IMR-90 (cell line): Measurements from ENCODE around the gene TNPO2. TPM values are rescaled to one million over a fixed set of nuclear protein-coding genes. Genes with fewer than 3 reads are reported as not detected.

Experiments used
- ATAC-seq: fragments of 200-7000 bp; cut with Tn5 transposase; 2 replicates; pipeline ENCODE4 v1.9.1; 2020; ENCODE audit warnings: low read depth, mild to moderate bottlenecking, moderate library complexity
- BruUV-seq: library from RNA; stranded (reverse); fragments of 400-500 nt; replicated peaks from 2 replicates; lab custom pipeline; 2021; lab: Mats Ljungman, UMichigan
- CTCF ChIA-PET: fragments of 300-600 bp; formaldehyde crosslinking; extraction: SDS; loops from one replicate; lab custom pipeline; 2021; ENCODE audit warnings: antibody characterized with exemption; lab: Yijun Ruan, JAX
- POLR2A ChIA-PET: fragments of 300-600 bp; sonication (Branson Sonifier 250); formaldehyde crosslinking; loops from one replicate; lab custom pipeline; 2022; ENCODE audit warnings: antibody characterized with exemption; ENCODE audit not compliant: unreplicated experiment; lab: Charles Lee
- DNase-seq: peaks from one replicate; pipeline ENCODE4 v3.0.0; 2013
- H2AFZ ChIP-seq: replicated peaks from 2 replicates; pipeline ENCODE3; 2013; ENCODE audit warnings: low read length, mild to moderate bottlenecking; ENCODE audit not compliant: poor library complexity
- H2AK5ac ChIP-seq: 2 replicates; pipeline ENCODE4 v1.6.1; 2013; ENCODE audit warnings: low read depth, low read length, inconsistent platforms
- H2AK9ac ChIP-seq: replicated peaks from 2 replicates; pipeline ENCODE3; 2013; ENCODE audit warnings: mild to moderate bottlenecking, low read depth, low read length, moderate library complexity; ENCODE audit not compliant: poor library complexity
- H2BK120ac ChIP-seq: 2 replicates; pipeline ENCODE4 v1.6.1; 2013; ENCODE audit warnings: low read depth, low read length, inconsistent platforms
- H2BK15ac ChIP-seq: 3 replicates; pipeline ENCODE4 v1.6.1; 2013; ENCODE audit warnings: low read depth, low read length, inconsistent platforms
- H2BK20ac ChIP-seq: 2 replicates; pipeline ENCODE4 v1.6.1; 2013; ENCODE audit warnings: low read depth, mild to moderate bottlenecking, inconsistent platforms, low read length, moderate library complexity
- H2BK5ac ChIP-seq: 2 replicates; pipeline ENCODE4 v1.6.1; 2013; ENCODE audit warnings: mild to moderate bottlenecking, low read depth, low read length, inconsistent platforms; ENCODE audit not compliant: poor library complexity, severe bottlenecking
- H3K14ac ChIP-seq: replicated peaks from 2 replicates; pipeline ENCODE4 v1.6.1; 2013; ENCODE audit warnings: low read depth, low read length, inconsistent platforms
- H3K18ac ChIP-seq: 2 replicates; pipeline ENCODE4 v1.6.1; 2013; ENCODE audit warnings: low read depth, low read length, control low read depth
- H3K23ac ChIP-seq: 2 replicates; pipeline ENCODE4 v1.6.1; 2013; ENCODE audit warnings: low read depth, low read length, inconsistent platforms
- H3K27ac ChIP-seq: 2 replicates; pipeline ENCODE4 v1.5.1; 2013; ENCODE audit warnings: mild to moderate bottlenecking, control low read depth, low read length; ENCODE audit not compliant: insufficient read depth
- H3K27me3 ChIP-seq: 2 replicates; pipeline ENCODE4 v1.6.1; 2013; ENCODE audit warnings: low read length; ENCODE audit not compliant: control insufficient read depth, insufficient read depth
- H3K36me3 ChIP-seq: 2 replicates; pipeline ENCODE4 v1.6.1; 2013; ENCODE audit warnings: low read length, mixed read lengths; ENCODE audit not compliant: control insufficient read depth, insufficient read depth
- H3K4ac ChIP-seq: 2 replicates; pipeline ENCODE4 v1.6.1; 2013; ENCODE audit warnings: low read depth, low read length, inconsistent platforms
- H3K4me1 ChIP-seq: 2 replicates; pipeline ENCODE4 v1.6.1; 2013; ENCODE audit warnings: low read length, mixed read lengths; ENCODE audit not compliant: control insufficient read depth, insufficient read depth
- H3K4me2 ChIP-seq: 2 replicates; pipeline ENCODE4 v1.6.1; 2013; ENCODE audit warnings: low read depth, mild to moderate bottlenecking, control low read depth, low read length, moderate library complexity
- H3K4me3 ChIP-seq: 2 replicates; pipeline ENCODE4 v1.5.1; 2013; ENCODE audit warnings: low read depth, mild to moderate bottlenecking, control low read depth, low read length, moderate library complexity; ENCODE audit not compliant: insufficient read depth
- H3K56ac ChIP-seq: 2 replicates; pipeline ENCODE4 v1.6.1; 2013; ENCODE audit warnings: low read length, inconsistent platforms; ENCODE audit not compliant: insufficient read depth; ENCODE audit errors: extremely low read depth
- H3K79me1 ChIP-seq, 2 experiments: 2 replicates each; pipeline ENCODE4 v1.6.1; 2013; ENCODE audit warnings: low read length in 2 of 2, inconsistent platforms in 1 of 2, low read depth in 1 of 2
- H3K9ac ChIP-seq: 2 replicates; pipeline ENCODE4 v1.6.1; 2013; ENCODE audit warnings: low read depth, low read length, control low read depth
- H3K9me1 ChIP-seq: 2 replicates; pipeline ENCODE4 v1.6.1; 2013; ENCODE audit warnings: low read length, inconsistent platforms; ENCODE audit not compliant: insufficient read depth
- H3K9me3 ChIP-seq: 2 replicates; pipeline ENCODE4 v1.6.1; 2013; ENCODE audit warnings: low read length; ENCODE audit not compliant: control insufficient read depth, insufficient read depth
- H4K20me1 ChIP-seq: 2 replicates; pipeline ENCODE4 v1.6.1; 2013; ENCODE audit warnings: low read length, inconsistent platforms; ENCODE audit not compliant: insufficient read depth
- H4K5ac ChIP-seq: 2 replicates; pipeline ENCODE4 v1.6.1; 2013; ENCODE audit warnings: mild to moderate bottlenecking, low read depth, low read length, control low read depth
- H4K8ac ChIP-seq, 2 experiments: 2 replicates each; pipeline ENCODE4 v1.6.1; 2013; ENCODE audit warnings: low read depth in 2 of 2, low read length in 2 of 2, control low read depth in 1 of 2, inconsistent platforms in 1 of 2
- H4K91ac ChIP-seq: 2 replicates; pipeline ENCODE4 v1.6.1; 2013; ENCODE audit warnings: low read depth, low read length, inconsistent platforms; ENCODE audit not compliant: insufficient read depth
- CEBPB ChIP-seq: IDR thresholded peaks from 2 replicates; pipeline ENCODE4 v1.6.1; 2012; ENCODE audit warnings: low read depth, low read length, improper control_type of control experiment
- CHD1 ChIP-seq: IDR thresholded peaks from 2 replicates; pipeline ENCODE4 v1.6.1; 2012; ENCODE audit warnings: low read depth, low read length, improper control_type of control experiment
- CTCF ChIP-seq: conservative IDR thresholded peaks from 2 replicates; pipeline ENCODE4 v1.5.1; 2012; ENCODE audit warnings: mild to moderate bottlenecking, low read depth, low read length, improper control_type of control experiment
- ELK1 ChIP-seq: fragments of 150-350 bp; IDR thresholded peaks from 2 replicates; pipeline ENCODE4 v1.6.1; 2016; ENCODE audit warnings: low read depth, mild to moderate bottlenecking, low read length, moderate library complexity, borderline replicate concordance
- MAZ ChIP-seq: IDR thresholded peaks from 2 replicates; pipeline ENCODE4 v1.6.1; 2012; ENCODE audit warnings: low read depth, mild to moderate bottlenecking, low read length, improper control_type of control experiment, moderate library complexity, borderline replicate concordance
- MXI1 ChIP-seq: IDR thresholded peaks from 2 replicates; pipeline ENCODE4 v1.6.1; 2012; ENCODE audit warnings: low read depth, mild to moderate bottlenecking, low read length, moderate library complexity, borderline replicate concordance
- POLR2A ChIP-seq: IDR thresholded peaks from 2 replicates; pipeline ENCODE4 v1.6.1; 2012; ENCODE audit warnings: mild to moderate bottlenecking, low read depth, low read length
- RAD21 ChIP-seq: IDR thresholded peaks from 2 replicates; pipeline ENCODE4 v1.6.1; 2012; ENCODE audit warnings: low read length, improper control_type of control experiment
- RCOR1 ChIP-seq: IDR thresholded peaks from 2 replicates; pipeline ENCODE4 v1.6.1; 2012; ENCODE audit warnings: mild to moderate bottlenecking, low read length, improper control_type of control experiment; ENCODE audit not compliant: insufficient replicate concordance
- SMC3 ChIP-seq: fragments of 150-350 bp; IDR thresholded peaks from 2 replicates; pipeline ENCODE4 v1.6.1; 2016; ENCODE audit warnings: low read depth, mild to moderate bottlenecking, antibody characterized with exemption, low read length, moderate library complexity
- WGBS, 2 experiments: methylation state at CpG; one replicate each; pipeline versions ENCODE4 v1.1.5 to v1.1.7; 2013; ENCODE audit warnings: missing lambda C conversion rate in 2 of 2; ENCODE audit not compliant: insufficient read length in 1 of 2; ENCODE audit errors: extremely low coverage in 2 of 2; 5-methylcytosine and 5-hydroxymethylcytosine counted together
- dilution Hi-C: fragments of 300-500 bp; cut with HindIII; formaldehyde crosslinking; loops from one replicate; pipeline ENCODE4 v1.14.3; 2018; ENCODE audit warnings: low sequenced_read_pairs; ENCODE audit not compliant: unreplicated experiment
- in situ Hi-C: fragments of 300-500 bp; cut with MboI; formaldehyde crosslinking; loops from 3 replicates; pipeline ENCODE4 v1.14.3; 2019; ENCODE audit warnings: low sequenced_read_pairs, inconsistent platforms, mixed read lengths
- intact Hi-C: fragments of 100-400 bp; cut with micrococcal nuclease; formaldehyde crosslinking; loops from 2 replicates; pipeline ENCODE4 v1.10.0; 2022
- polyA plus RNA-seq, 3 experiments: library from polyadenylated mRNA; depleted of rRNA; stranded (reverse); fragments of >200 nt; gene quantifications; 2 replicates each; pipeline ENCODE4 v1.2.3, GENCODE V29; 2012; ENCODE audit warnings: low replicate concordance in 1 of 3
- total RNA-seq: library from RNA; depleted of rRNA; stranded (reverse); fragments of >200 nt; gene quantifications from 2 replicates; pipeline ENCODE4 v1.2.3, GENCODE V29; 2012

TNPO2 gene
- total and polyA plus RNA-seq, 2 of the 4 experiments (the other 2 are of a cell fraction) = 36.0 to 77.2 TPM

- Histone ChIP-seq H2BK5ac (no peak overlapping the region), H3K56ac (no peak overlapping the region), H3K4me3 (no peak overlapping the region), H2AK9ac (no peak overlapping the region), H3K14ac (no peak overlapping the region), H3K27ac (no peak overlapping the region), H4K5ac (no peak overlapping the region), H2BK15ac (no peak overlapping the region), H2AK5ac (no peak overlapping the region), H3K36me3 (peaks cover 15% of the 10 kb centered on the region), H4K20me1 (no peaks in the 10 kb centered on the region; the same call in 1 of the 2 replicates), H3K18ac (no peak overlapping the region), H3K79me1 (peaks cover 7 to 27% of the 10 kb centered on the region in 2 experiments), H2BK120ac (no peak overlapping the region), H3K27me3 (no peaks in the 10 kb centered on the region), H4K91ac (no peak overlapping the region), H3K9me1 (no peaks in the 10 kb centered on the region; the same call in 1 of the 2 replicates), H2AFZ (no peak overlapping the region), H3K4me2 (no peak overlapping the region), H3K9me3 (no peaks in the 10 kb centered on the region), H3K4me1 (peaks cover 2% of the 10 kb centered on the region; the same call in 1 of the 2 replicates), H4K8ac (no peak overlapping the region), H3K23ac (no peak overlapping the region), H3K4ac (no peak overlapping the region), H2BK20ac (no peak overlapping the region), H3K9ac (no peak overlapping the region)
- POLR2A ChIA-PET = interaction anchor here (0.8 kb wide), 1 partner anchor 84 kb away, joined by 3 read pairs; the partner anchor contains the start of genes ZNF490 and ZNF791
- dilution Hi-C loops (no loop called here), in situ Hi-C loops (no loop called here), intact Hi-C loops (no loop called here)
- TF ChIP-seq MXI1 = no peak
- TF ChIP-seq RAD21 = no peak
- no peak for TF ChIP-seq SMC3
- no peak for TF ChIP-seq CHD1
- no peak for TF ChIP-seq POLR2A
- no peak for TF ChIP-seq ELK1
- no peak for TF ChIP-seq CEBPB
- no peak for TF ChIP-seq RCOR1
- TF ChIP-seq MAZ = no peak
- no peak for TF ChIP-seq CTCF
- no peak for ATAC-seq
- no TSS peak for BruUV-seq
- WGBS, 2 experiments = no CpG with 5 or more reads among the region's 2 CpGs
- no peak for DNase-seq
- CTCF ChIA-PET = no interaction called here
Measured at GRCh38 chr19:12695096-12695495, 28.6 kb downstream of the TNPO2 start.
